HG03175 (cell line): ENCODE results near the gene CTNS.
A peak's percentile ranks its signal among the peaks of the same experiment; 100 is the strongest.
"Not testable (repeated sequence)": the region's sequence is repeated elsewhere in the genome, so short reads cannot be mapped to it uniquely, and the experiment has no call there.

Experiments used
- ATAC-seq: cut with Tn5 transposase; IDR thresholded peaks from one replicate; pipeline ENCODE4 v1.9.1; 2021; ENCODE audit warnings: mild to moderate bottlenecking, moderate library complexity; ENCODE audit not compliant: unreplicated experiment

The CTNS gene

DNA sequence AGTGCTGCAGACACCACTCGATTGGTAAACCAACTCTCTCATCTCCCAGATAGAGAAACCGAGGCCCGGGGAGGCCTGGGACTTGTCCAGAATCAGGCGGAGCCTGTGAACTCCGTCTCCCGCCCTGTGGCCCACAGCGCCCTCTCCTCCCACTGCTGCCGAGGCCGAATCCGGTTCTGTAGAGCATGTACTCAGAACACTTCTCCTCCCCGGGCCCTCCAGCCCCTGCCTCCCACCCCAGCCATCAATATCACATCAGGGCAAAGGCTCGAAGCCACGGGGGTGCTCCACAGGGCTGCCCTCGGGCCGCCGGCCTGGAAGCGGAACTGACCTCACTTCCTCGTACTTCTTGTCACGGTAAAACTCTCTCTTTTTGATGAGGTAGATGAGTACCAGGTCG, 45.0 kb downstream of the CTNS start:
- ATAC-seq = no peak

DNA sequence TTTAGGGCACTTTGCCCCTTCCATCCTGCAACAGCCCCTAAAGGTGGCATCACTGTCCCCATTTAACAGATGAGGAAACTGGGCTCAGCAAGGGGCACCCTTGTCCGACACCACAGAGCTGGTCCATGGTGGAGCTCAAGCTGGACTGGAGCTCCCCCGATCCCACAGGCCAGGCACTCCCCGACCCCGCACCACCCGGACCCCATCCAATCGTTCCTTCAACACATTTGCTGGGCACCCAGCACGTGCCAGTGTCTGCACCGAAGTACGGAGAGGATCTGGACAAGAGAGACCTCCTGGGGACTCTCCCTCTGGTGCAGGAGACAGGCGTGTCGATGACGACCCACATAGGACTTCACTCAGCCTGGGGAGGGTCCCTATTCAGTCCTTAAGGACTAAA, 45.5 kb downstream of the CTNS start:
- no peak for ATAC-seq

DNA sequence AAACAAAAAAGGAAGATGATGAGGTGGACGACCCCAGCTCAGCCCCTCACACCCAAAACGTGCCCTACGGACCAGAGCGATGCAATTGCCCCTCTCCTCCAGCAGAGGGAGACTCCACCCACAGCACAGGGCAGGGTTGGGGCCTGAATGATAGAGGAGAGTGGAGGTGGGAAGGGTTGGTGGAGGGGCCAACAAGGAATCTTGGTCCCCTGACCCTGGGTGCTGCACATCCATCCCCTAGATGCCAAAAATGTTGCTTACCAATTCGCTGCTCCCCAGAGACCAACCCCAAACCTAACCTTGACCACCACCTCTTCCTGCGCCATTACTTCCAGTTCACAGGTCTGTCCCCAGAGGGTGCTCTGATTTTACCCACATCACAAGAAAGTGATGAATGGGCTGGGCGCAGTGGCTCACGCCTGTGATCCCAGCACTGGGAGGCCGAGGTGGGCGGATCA, 46.5 kb downstream of the CTNS start:
- ATAC-seq = no peak

DNA sequence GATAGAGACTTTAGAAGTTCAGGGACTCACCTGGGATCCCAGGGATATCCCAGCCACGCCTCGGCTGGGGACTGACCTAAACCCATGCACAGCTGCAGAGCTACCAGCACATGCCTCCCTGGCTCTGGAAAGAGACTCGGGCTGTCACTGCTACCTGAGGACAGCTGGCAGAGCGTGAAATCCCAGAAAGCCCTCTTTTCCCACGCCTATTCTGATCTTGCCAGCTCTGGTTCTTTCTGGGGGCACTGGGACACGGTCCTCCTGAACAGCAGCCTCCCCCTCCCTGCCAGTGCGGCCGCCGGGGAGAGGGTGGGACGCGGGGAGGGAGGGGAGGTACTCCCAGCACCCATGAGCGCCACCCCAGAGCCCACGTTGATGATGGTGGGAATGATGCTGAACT, 48.6 kb downstream of the CTNS start:
- no peak for ATAC-seq

DNA sequence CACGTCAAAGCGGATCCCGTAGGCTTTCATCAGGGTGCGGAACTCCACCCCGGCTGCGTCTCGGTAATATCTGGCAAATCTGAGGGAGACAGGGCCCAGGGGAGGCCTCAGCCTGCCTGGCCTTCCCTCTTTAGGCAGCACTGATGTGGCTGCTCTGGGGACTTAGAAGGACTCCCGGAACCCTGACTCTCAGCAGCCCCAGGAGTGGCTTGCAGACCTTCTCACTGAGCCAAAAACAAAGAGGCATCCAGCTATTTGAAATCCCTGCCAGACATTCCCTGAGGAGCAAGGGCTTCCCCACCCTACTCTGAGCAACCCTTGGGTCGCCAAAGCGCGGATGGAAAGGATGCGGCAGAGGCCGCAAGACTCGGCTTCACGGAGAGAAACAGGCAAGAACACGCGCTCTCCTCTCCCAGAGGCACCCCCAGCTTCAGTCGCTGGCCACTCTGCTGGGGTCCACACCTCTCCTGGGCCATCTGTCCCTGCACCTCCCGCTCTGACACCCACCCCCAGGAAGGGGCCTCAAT, 51.5 kb downstream of the CTNS start:
- ATAC-seq = no peak

DNA sequence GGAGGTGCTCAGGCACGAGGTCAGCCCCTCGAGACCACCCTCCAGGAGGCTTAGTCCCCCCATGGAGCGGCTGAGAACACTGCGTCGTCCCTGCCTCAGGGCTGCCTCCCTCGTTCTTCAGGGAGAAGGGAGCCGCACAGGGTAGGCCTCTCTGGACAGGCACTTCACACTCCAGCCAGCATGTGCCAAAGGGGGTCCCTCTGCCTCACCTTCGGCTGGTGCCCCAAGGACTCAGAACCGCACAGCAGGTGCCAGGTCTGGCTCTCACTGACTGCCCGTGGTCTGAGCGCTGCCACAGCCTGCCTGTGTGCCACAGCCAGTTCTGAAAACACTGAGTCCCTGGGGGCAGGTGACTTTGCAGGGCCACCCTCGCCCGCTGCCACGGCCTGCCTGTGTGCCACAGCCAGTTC, 52.3 kb downstream of the CTNS start:
- ATAC-seq = no peak

DNA sequence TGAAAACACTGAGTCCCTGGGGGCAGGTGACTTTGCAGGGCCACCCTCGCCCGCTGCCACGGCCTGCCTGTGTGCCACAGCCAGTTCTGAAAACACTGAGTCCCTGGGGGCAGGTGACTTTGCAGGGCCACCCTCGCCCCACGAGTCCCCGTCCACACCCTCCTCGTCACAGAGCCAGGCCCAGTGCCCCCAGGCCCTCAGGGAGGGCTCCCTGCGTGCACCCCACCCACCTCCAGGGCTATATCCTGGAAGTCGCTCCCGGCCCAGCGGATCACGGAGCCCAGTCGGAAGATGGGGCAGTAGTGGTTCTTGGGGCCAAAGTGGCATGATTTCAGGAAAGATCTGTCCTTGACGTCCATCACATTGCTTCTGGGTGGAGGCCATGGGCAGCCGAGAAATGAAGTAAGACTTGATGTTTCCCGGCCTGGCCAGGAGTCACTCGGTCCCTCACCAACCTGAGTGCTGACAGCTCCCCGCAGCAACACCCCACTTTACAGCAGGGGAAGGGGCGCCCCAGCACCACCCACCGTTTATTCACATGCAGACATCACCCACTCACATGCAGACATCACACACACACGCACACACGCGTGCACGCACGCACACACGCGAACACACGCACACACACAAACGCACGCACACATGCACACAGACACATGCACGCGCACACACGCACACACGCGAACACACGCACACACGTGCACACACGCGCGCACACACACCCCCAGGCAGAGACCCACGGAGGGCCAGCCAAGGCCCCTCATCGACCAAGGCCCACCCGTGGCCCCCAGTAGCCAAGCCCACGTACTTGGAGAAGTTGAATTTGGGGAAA, 52.9 kb downstream of the CTNS start:
- no peak for ATAC-seq

DNA sequence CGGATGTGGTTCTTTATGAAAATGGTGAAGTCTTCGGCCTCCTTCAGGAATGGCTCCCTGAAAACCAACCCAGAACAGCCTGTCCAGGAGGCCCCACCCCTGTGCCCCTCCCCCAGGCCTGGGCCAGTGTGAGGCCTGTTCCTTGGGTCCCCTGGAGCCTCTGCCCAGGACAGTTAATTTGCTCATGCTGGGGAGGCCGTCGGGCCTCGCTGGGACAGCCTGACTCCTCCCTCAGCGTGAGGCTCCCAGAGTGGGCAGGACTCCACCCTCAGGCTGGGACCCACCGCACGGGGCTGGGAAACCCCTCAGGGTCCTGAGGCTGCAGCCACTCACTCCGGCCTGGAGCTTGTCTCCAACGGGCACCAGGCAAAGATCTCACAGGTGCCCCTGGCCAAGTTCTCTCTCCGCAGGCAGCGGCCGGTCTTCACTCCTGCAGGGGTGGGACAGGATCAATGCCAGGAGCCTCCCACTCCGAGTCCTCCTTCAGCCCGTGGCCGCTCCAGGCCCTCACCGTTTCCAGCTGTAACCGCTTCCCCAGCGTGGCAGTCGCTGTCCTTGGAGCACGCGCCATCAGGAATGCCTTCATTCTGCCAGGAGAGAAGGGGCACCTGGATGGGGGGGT, 53.6 kb downstream of the CTNS start:
- ATAC-seq = no peak

DNA sequence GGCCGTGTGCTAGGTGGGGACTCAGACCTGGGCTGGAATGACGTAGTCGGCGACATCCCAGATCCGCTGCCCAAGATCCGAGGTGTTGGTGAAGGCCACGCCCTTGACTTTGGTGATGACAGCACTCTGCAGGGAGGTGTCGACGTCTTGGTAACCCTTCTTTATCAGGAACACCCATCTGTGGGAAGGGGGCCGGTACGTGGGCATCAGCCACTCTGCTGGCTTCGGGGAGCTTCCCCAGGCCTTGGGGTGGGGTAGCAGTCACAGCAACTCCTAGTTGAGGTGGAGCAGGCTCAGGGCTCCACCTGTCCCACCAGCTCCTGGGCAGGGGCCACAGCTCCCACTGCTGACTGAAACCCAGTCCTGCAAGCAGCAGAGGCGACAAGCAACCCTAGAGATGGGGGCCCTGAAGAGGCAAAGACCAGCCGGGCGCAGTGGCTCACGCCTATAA, 55.1 kb downstream of the CTNS start:
- no peak for ATAC-seq

DNA sequence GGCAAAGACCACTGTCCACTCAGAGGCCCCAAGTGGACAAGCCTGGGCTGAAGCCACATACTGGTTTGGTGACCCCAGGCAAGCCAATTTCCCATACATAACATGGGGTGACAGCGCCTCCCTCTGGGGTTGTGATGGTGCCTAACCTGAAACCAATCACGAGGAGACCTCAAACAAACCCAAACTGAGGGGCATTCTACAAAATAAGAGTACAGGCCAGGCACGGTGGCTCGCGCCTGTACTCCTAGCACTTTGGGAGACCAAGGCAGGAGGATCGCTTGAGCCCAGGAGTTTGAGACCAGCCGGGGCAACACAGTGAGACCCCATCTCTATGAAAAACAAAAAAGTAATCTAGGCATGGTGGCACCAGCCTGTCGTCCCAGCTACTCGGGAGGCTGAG, 55.8 kb downstream of the CTNS start:
- no peak for ATAC-seq

DNA sequence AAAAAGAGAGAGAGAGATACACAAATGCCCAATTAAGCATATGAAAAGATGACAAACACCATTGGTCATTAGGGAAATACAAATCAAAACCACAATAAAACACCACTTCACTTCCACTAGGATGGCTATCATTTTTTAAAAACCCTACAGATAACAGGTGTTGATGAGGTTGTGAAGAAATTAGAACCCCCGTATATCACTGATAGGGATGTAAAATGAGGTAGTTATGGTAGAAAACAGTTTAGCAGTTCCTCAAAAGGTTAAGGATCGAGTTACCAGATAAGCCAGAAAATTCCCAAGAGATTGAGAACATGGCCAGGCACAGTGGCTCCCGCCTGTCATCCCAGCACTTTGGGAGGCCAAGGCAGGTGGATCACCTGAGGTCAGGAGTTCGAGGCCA, 56.6 kb downstream of the CTNS start:
- ATAC-seq = no peak

DNA sequence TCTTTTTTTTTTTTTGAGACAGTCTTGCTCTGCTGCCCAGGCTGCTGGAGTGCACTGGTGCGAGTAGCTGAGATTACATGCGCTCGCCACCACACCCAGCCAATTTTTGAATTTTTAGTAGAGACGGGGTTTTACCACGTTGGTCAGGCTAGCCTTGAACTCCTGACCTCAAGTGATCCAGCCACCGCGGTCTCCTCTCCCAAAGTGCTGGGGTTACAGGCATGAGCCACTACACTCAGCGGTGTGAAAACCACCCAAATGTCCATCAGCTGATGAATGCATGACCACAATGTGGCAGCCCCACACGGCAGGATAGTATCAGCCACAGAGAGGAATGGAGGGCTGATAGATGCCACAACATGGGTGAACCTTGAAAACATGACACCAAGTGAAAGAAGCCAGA, 57.3 kb downstream of the CTNS start:
- ATAC-seq = peak; percentile 50

DNA sequence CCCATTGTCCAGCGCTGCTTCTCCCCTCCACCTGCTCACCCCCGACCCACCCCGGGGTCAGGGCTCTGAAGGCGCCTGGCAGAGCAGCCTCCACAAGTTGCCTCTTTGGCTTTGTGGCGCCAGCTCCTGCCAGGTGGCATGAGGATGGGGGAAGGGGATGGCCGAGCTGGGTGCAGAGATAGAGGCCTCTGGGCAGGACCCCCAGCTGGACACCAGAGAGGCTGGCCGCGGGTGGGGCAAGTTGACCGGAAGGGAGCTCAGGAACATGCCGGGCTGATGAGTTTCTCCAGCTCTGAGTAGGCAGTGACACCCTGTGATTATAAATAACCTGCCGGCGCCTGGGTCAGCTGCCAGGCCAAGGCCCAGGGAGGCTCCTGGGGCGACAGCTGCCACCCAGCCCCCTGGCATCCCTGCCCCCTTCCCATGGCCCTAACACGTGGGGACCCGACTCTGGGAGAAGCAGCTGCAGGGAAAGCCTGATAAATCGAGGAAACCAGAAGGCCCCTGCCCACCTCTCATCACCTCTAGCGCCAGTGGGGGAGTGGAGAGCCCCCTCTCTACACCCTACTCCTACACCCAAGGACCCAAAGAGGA, 58.7 kb downstream of the CTNS start:
- no peak for ATAC-seq

DNA sequence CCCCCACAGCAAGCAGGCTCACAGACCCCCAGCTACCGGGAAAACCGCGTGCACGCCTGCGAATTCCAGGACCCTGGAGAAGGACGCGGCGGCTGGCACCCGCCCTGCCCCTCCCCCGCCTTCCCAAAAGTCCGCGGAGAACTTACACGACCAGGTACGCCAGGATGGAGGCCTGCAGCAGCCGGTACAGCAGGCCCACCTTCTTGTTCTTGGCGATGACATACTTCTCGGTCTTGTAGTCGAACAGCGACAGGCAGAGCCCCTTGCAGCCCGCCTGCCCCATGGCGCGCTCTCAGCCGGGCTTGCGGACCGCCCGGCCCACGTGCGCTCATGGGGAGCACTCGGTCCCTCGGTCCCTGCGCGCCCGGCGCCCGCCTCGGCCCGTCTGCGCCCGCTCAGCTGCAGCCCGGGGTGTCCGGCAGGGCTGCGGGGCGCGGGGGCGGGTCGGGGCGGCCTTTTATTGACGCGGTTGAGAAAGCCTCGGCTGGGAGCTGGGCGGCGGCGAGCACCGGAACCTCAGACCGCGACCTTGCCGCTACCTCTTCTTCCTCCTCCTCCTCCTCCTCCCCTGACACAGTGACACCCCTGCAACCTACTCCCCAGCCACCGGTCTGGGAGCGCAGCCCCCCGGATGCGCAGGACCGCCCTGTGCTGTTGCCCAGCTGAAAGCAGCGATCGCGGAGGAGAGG, 59.3 kb downstream of the CTNS start, which contains the start of gene P2RX5:
P2RX5 (minus strand) TSS at position 433 of the 689 bp plus-strand sequence; CDS start at position 283, 150 bp downstream.
- no peak for ATAC-seq

DNA sequence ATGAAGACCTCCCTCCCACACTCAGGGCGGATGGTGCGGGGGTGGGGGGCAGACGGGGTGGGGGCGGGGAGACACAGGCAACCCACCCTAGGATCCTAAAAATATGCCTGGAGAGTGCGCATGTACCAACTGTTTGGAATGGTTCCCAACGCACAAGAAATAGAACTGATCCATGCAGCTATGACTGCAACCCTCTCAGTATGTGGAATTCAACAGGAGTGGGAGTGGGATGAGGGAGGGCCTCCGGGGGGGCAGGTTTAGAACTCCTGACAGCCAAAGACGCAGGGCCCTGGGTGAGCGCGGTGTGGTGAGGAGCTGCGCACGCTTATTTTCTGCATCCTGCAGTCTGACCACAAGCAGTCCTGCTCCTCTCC, 60.5 kb downstream of the CTNS start:
- no peak for ATAC-seq

DNA sequence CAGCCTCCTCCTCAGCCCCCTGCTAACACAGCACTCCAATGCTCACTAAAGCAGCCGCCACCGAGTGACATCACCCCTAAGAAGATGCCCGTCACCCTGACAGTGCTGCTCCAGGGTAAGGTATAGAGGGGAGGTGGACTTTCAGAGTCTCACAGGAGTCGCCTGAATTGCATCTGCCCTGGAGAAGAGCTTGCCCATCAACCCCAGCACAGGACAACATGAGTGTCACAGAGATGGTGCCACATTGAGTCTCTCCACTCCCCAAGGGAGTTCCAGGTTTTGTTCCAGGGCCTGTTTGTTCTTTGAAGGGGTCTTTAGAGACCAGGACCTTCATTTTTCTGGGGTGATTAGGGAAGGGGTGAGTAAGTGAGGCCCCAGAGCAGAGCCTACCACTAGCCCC, 61.6 kb downstream of the CTNS start:
- no peak for ATAC-seq

DNA sequence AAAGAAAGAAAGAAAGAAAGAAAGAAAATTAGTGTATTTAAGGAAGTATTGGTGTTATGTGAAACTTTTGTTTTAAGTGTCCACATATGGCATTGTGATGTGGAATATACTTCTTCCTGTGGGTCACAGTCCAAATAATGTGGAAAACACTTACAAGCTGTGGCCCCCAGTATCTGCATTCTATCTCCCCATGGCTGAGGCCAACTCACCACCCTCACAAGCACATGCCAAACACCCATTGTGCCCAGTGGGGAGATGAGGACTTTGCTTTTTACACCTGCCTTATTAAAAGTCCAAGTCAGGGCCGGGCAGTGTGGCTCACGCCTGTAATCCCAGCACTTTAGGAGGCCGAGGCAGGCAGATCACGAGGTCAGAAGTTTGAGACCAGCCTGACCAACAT, 63.4 kb downstream of the CTNS start:
- ATAC-seq = no peak

DNA sequence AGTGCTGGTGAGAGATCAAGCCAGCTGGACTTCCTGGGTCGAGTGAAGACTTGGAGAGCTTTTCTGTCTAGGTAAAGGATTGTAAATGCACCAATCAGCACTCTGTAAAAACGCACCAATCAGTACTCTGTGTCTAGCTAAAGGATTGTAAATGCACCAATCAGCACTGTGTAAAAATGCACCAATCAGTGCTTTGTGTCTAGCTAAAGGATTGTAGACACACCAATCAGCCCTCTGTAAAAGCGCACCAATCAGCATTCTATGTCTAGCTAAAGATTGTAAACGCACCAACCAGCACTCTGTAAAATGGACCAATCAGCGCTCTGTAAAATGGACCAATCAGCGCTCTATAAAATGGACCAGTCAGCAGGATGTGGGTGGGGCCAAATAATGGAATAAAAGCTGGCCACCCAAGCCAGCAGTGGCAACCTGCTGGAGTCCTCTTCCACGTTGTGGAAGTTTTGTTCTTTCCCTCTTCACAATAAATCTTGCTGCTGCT, 65.5 kb downstream of the CTNS start:
- not testable (repeated sequence) for ATAC-seq

DNA sequence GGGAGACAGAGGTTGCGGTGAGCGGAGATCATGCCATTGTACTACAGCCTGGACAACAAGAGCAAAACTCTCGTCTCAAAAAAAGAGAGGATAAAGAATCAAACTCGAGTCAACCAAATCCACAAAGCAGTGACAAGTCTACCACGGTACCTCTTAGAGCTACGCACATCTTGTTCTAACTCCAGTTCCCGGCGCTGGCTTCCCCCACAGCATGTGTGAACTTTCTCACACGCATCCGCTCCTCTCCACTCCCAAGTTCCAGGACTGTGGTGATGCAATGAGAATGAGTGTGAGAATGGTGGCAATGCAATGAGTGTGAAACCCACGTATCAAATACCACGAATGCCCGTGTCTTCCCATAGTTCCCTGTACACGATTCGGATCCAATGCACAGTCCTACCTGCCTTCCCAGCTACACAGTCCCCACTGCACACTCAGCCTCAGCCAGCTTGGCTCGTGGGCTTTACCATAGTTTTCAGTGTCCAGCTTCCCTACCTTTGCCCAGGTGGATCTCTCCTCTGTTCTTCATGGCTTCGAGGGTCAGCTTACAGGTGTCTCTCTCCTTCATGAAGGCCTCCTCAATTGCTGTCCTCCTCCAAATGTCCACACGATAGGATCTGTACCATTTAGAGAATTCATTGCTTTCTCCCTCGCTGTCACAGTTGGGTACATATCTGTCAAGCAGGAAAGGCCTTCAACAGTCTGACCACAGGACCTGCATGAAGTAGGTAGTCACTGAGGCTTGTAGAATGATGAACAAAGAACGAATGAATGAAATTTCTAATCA, 68.6 kb downstream of the CTNS start:
- no peak for ATAC-seq

DNA sequence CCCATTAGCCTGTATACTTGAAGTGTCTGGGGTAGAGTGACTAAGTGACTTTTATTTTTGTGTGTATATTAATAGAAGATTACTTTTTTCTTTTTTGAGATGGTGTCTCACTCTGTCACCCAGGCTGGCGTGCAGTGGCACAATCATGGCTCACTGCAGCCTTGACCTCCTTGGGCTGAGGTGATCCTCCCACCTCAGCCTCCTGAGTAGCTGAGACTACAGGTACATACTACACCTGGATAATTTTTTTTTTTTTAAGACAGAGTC, 69.1 kb downstream of the CTNS start:
- not testable (repeated sequence) for ATAC-seq
